GM12865 (cell line): ENCODE data around the gene NADK.

ENCODE experiments used
- DNase-seq: peaks from one replicate; pipeline ENCODE4 v3.0.0; 2010; ENCODE audit warnings: low read depth
- H3K4me3 ChIP-seq: 2 replicates; pipeline ENCODE4 v1.5.1; 2011; ENCODE audit warnings: mild to moderate bottlenecking, low read depth, low read length, control low read depth
- TF ChIP-seq, protein P1 (sequence below): IDR thresholded peaks from 2 replicates; pipeline ENCODE4 v1.5.1; 2011; ENCODE audit warnings: low read length, control low read depth, low read depth, inconsistent platforms; ENCODE audit not compliant: insufficient read depth; ENCODE audit errors: missing control alignments

Gene NADK

DNA sequence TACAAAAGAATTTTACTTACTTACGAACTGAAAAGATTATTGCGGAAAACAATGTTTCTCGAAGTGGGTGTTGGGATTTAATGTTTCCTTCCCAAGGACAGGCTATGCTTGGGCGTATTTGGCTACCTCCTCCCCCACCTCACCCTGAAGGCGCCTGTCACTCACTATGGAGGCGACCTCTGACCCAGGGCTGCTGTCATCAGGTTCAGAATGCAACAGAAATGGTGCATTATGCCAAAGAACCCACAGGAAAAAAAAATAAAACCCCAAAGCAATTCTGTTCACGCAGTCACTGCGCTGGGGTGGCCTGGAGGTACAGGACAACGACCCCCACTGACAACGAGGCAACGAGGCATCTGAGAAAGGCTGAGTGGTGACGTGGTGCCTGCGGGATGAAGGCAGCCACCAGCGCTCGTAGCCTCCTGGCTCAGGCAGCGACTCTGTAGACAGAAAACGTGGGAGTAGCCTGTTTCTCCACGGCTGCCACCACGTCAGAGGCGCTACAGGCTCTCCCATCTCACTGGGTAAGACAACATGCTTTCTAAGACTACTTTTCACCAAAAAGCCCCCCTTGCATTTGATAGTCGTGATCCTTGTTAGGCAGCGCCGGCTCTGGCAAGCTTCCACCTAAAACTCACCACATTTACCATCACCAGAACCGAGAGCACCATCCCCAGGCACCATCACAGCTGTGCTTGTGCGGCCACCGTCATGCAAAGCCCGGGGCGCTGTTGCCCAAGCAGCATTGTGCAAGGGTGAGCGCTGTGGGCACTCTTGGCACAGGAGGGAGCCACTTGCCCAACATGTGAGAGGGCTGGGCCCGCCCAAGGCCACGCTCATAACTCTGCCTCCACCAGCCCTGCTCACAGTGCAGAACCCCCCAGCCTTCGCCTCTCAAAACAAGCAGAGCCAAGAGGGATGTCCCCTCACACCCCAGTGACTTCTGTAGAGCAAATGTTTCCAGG is 14.3 kb downstream of the NADK start:
- H3K4me3 ChIP-seq = no peak overlapping the region
- TF ChIP-seq, protein P1, sequence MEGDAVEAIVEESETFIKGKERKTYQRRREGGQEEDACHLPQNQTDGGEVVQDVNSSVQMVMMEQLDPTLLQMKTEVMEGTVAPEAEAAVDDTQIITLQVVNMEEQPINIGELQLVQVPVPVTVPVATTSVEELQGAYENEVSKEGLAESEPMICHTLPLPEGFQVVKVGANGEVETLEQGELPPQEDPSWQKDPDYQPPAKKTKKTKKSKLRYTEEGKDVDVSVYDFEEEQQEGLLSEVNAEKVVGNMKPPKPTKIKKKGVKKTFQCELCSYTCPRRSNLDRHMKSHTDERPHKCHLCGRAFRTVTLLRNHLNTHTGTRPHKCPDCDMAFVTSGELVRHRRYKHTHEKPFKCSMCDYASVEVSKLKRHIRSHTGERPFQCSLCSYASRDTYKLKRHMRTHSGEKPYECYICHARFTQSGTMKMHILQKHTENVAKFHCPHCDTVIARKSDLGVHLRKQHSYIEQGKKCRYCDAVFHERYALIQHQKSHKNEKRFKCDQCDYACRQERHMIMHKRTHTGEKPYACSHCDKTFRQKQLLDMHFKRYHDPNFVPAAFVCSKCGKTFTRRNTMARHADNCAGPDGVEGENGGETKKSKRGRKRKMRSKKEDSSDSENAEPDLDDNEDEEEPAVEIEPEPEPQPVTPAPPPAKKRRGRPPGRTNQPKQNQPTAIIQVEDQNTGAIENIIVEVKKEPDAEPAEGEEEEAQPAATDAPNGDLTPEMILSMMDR = no peak
- DNase-seq = no peak

DNA sequence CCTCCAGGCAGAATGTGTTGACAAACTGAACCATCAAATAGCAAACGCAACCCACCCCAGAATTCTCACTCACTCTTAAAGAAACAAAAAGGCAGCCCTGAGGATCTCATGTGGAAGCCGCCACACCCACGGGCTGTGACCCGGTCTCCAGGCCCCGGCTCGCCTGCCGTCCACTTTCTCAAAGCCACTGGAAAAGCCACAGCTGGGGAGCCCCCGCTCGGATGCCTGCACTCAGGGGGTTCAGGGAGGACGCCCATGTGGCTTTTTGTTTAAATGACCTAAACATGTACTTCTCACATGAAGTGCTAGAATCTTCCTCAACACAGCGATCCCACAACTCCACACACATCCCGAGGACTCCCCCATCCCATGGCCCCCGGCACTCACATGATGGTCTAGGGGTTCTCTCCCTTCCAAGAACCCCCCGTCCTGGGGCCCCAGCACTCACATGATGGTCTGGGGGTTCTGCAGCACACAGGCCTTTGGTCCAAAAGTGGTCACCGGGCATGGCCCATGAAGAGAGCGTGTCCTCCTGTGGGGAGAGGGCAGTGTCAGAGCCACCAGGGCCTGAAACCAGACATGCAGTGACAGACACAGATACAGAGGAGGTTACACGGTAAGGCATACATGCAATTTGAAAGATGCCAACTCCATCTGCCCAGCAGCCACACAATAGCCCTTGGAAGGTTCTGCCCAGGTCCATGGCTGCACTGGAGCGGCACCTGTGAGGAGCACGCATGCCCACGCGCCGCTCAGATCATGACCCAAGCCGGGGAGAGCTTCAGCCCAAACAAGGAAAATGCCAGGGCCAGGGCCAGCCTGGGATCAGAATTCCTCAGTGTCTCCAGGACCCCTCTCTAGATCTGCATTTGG is 16.5 kb downstream of the NADK start:
- TF ChIP-seq, protein P1 = no peak
- DNase-seq = no peak
- no peak overlapping the region for H3K4me3 ChIP-seq

DNA sequence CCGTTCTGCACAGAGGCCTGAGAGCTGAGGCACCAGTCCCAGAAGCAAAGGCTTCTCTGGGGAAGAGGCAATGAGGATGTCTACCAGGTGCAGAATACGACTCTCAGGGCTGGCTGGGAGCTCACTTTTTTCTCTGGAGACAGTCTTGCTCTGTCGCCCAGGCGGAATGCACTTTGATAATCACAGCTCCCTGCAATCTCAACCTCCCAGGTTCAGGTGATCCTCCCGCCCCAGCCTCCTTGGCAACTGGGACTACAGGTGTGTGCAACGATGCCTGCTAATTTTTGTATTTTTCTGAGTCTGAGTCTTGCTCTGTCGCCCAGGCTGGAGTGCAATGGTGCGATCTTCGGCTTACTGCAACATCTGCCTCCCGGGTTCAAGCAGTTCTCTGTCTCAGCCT is 17.6 kb downstream of the NADK start:
- TF ChIP-seq, protein P1 = no peak
- no peak for DNase-seq
- H3K4me3 ChIP-seq = no peak overlapping the region

DNA sequence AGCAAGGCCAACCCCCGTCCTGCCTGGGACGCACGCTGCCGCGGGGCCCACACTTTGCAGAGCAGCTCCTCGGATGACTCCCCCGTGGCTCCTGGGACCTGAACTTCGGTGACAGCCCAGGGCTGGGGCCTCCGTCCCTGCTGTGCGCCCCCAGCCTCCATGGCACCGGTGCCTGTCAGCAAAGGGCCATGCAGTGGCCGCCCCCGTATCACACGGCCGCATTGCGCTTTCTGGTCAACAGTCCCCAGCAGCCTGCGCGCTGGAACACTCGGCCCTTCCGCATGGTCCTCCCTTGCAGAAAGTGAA is 18.0 kb downstream of the NADK start:
- TF ChIP-seq, protein P1 = no peak
- no peak overlapping the region for H3K4me3 ChIP-seq
- no peak for DNase-seq

DNA sequence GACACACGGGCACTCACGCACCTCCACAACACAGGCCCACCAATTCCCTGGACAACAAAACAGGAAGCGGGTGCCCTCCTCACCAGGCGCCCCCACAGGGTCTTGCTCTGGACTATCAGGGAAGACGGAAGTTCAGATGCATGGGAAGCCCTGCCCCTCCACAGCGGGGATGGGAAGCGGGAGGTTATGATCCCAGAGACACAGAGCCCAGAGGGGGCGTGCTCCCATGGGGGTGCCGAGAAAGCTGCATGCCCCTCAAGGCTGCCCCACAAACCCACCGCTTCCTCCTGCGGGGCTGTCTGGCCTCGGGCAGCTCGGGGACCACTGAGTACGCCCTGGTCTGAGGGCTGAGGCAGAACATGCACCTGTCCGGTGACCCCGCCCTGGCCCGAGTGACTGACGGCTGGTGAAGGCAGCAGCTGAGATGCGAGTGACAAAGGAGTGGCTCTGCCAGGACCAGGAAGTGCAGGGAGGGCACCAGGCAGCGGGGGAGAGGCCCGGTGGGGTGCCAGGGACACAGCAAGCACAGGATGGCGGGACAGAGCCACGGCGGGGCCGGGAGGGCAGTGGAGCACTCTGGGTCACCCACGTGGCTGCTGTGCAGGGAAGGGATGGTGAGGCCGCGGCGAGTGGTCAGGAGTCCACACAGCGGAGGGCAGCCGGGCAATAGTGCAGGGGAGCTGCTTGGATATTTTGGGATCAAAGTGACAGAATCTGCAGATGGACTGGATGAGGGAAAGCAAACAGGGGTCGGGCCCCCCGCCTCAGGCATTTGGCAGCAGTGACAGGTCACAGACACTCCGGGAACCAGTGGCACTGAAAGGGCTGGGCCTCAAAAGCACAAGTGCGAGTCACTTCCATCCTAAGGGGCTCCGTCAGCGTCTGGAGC is 18.6 kb downstream of the NADK start:
- TF ChIP-seq, protein P1 = no peak
- DNase-seq = no peak
- H3K4me3 ChIP-seq = no peak overlapping the region

DNA sequence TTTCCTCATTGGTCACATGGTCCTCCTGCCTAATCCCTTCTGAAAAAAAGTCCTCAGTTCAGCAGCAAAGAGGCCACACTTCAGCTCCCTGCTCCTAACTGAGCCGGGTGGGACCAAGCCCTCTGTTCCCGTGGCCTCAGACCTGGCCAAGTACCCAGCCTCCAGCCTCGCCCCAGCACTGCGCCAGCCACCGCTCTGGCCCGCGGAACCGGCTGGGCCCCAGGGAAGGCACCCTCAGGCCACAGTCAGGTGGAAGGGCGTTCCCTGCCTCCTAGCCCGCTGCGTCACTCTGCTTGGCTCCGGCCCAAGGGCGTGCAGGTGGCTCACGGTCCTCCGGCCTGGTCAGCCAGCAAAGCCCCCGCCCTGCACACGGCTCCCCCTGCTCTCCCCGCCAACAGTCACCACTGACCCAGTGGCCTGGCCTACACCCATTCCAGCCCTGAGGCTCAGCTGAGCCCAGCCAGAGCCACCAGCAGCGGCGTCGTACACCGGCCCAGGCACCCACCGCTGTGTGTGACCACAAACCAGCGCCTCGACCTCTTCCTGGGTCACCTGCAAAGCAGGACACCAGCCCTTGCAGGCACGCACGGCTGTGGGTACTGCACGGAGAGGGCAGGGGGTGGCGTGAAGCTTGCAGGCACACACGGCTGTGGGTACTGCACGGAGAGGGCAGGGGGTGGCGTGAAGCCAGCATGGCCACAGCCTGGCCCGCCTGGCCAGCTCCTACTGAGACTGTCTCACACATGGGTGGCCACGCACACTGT is 19.4 kb downstream of the NADK start:
- no peak for DNase-seq
- no peak overlapping the region for H3K4me3 ChIP-seq
- TF ChIP-seq, protein P1 = no peak
